Activated naive CD8-positive, alpha-beta T cell treated with anti-CD3 and anti-CD28 coated beads for 36 hours (primary cell): ENCODE results near the gene SESN2. TPM values are rescaled to one million over a fixed set of nuclear protein-coding genes. Genes with fewer than 3 reads are reported as not detected.
A peak's percentile ranks its signal among the peaks of the same experiment; 100 is the strongest.

Experiments used
- DNase-seq: peaks from one replicate; pipeline ENCODE4 v3.0.0; 2021
- H3K27ac Mint-ChIP-seq: one replicate; pipeline ENCODE4 v1.8.0; 2022; ENCODE audit warnings: mild to moderate bottlenecking, moderate library complexity, mixed read lengths
- H3K27me3 Mint-ChIP-seq: one replicate; pipeline ENCODE4 v1.8.0; 2022; ENCODE audit warnings: mild to moderate bottlenecking, mixed read lengths
- H3K36me3 Mint-ChIP-seq: one replicate; pipeline ENCODE4 v1.8.0; 2021; ENCODE audit warnings: mild to moderate bottlenecking, mixed read lengths
- H3K4me1 Mint-ChIP-seq: one replicate; pipeline ENCODE4 v1.8.0; 2021; ENCODE audit warnings: mixed read lengths
- H3K4me3 Mint-ChIP-seq: one replicate; pipeline ENCODE4 v1.8.0; 2022; ENCODE audit warnings: mild to moderate bottlenecking, moderate library complexity, mixed read lengths
- H3K9me3 Mint-ChIP-seq: one replicate; pipeline ENCODE4 v1.8.0; 2022; ENCODE audit warnings: mixed read lengths
- total RNA-seq, 2 experiments: library from RNA; stranded (reverse); gene quantifications; one replicate each; pipeline ENCODE4 v1.2.3, GENCODE V29; 2021

Gene SESN2
- total RNA-seq, 2 experiments from 2014 or later = 35.4 to 36.3 TPM

- no peaks in the 10 kb centered on the region for H3K27me3 Mint-ChIP-seq
- peak overlapping the region; percentile 60 for H3K4me3 Mint-ChIP-seq
- no peaks in the 10 kb centered on the region for H3K9me3 Mint-ChIP-seq
- no peak for DNase-seq
- H3K36me3 Mint-ChIP-seq = peaks cover 2% of the 10 kb centered on the region
- peaks cover 52% of the 10 kb centered on the region for H3K4me1 Mint-ChIP-seq
- H3K27ac Mint-ChIP-seq = peak overlapping the region; percentile 88
These were observed 14.6 kb upstream of the SESN2 start for GRCh38 chr1:28244549-28245251.

GRCh38 chr1:28246427-28246832, 12.9 kb upstream of the SESN2 start:
- Mint-ChIP-seq H3K27me3 (no peaks in the 10 kb centered on the region), H3K4me3 (peak overlapping the region; percentile 91), H3K9me3 (no peaks in the 10 kb centered on the region), H3K27ac (peak overlapping the region; percentile 100), H3K36me3 (peaks cover 2% of the 10 kb centered on the region), H3K4me1 (peaks cover 56% of the 10 kb centered on the region)
- DNase-seq = no peak

GRCh38 chr1:28247612-28248272, 11.6 kb upstream of the SESN2 start:
- no peaks in the 10 kb centered on the region for H3K27me3 Mint-ChIP-seq
- H3K4me1 Mint-ChIP-seq = peaks cover 55% of the 10 kb centered on the region
- H3K4me3 Mint-ChIP-seq = peak overlapping the region; percentile 91
- peak overlapping the region; percentile 100 for H3K27ac Mint-ChIP-seq
- no peaks in the 10 kb centered on the region for H3K9me3 Mint-ChIP-seq
- H3K36me3 Mint-ChIP-seq = peaks cover 2% of the 10 kb centered on the region
- DNase-seq = no peak

GRCh38 chr1:28248273-28249012, 10.9 kb upstream of the SESN2 start:
- no peaks in the 10 kb centered on the region for H3K27me3 Mint-ChIP-seq
- peaks cover 2% of the 10 kb centered on the region for H3K36me3 Mint-ChIP-seq
- H3K4me3 Mint-ChIP-seq = peak overlapping the region; percentile 91
- H3K9me3 Mint-ChIP-seq = no peaks in the 10 kb centered on the region
- peaks cover 51% of the 10 kb centered on the region for H3K4me1 Mint-ChIP-seq
- H3K27ac Mint-ChIP-seq = peak overlapping the region; percentile 100
- peak; percentile 77 for DNase-seq

GRCh38 chr1:28249013-28249865, 10.1 kb upstream of the SESN2 start:
- Mint-ChIP-seq H3K4me3 (peak overlapping the region; percentile 66), H3K27me3 (no peaks in the 10 kb centered on the region), H3K9me3 (no peaks in the 10 kb centered on the region), H3K4me1 (peaks cover 44% of the 10 kb centered on the region), H3K36me3 (no peaks in the 10 kb centered on the region), H3K27ac (peak overlapping the region; percentile 100)
- DNase-seq = peak; percentile 41

GRCh38 chr1:28249866-28250295, 9.4 kb upstream of the SESN2 start:
- H3K27me3 Mint-ChIP-seq = no peaks in the 10 kb centered on the region
- H3K36me3 Mint-ChIP-seq = no peaks in the 10 kb centered on the region
- no peak overlapping the region for H3K4me3 Mint-ChIP-seq
- no peaks in the 10 kb centered on the region for H3K9me3 Mint-ChIP-seq
- peaks cover 38% of the 10 kb centered on the region for H3K4me1 Mint-ChIP-seq
- DNase-seq = no peak
- peak overlapping the region; percentile 100 for H3K27ac Mint-ChIP-seq

- Mint-ChIP-seq H3K4me1 (peaks cover 25% of the 10 kb centered on the region), H3K9me3 (peaks cover 3% of the 10 kb centered on the region), H3K4me3 (no peak overlapping the region), H3K27me3 (no peaks in the 10 kb centered on the region), H3K36me3 (peaks cover 9% of the 10 kb centered on the region), H3K27ac (peak overlapping the region; percentile 31)
- DNase-seq = no peak
These were observed 3.0 kb upstream of the SESN2 start for GRCh38 chr1:28256197-28256827.

GRCh38 chr1:28257736-28258135, 1.6 kb upstream of the SESN2 start:
- H3K4me3 Mint-ChIP-seq = peak overlapping the region; percentile 77
- peak overlapping the region; percentile 34 for H3K27ac Mint-ChIP-seq
- H3K4me1 Mint-ChIP-seq = peaks cover 31% of the 10 kb centered on the region
- no peaks in the 10 kb centered on the region for H3K27me3 Mint-ChIP-seq
- no peak for DNase-seq
- peaks cover 3% of the 10 kb centered on the region for H3K9me3 Mint-ChIP-seq
- H3K36me3 Mint-ChIP-seq = peaks cover 9% of the 10 kb centered on the region

GRCh38 chr1:28258628-28259251, 578 bp upstream of the SESN2 start:
- peak overlapping the region; percentile 77 for H3K4me3 Mint-ChIP-seq
- no peaks in the 10 kb centered on the region for H3K27me3 Mint-ChIP-seq
- H3K36me3 Mint-ChIP-seq = peaks cover 10% of the 10 kb centered on the region
- peaks cover 3% of the 10 kb centered on the region for H3K9me3 Mint-ChIP-seq
- H3K27ac Mint-ChIP-seq = peak overlapping the region; percentile 97
- no peak for DNase-seq
- peaks cover 35% of the 10 kb centered on the region for H3K4me1 Mint-ChIP-seq

GRCh38 chr1:28259934-28260802, 850 bp downstream of the SESN2 start:
- H3K9me3 Mint-ChIP-seq = peaks cover 3% of the 10 kb centered on the region
- peaks cover 10% of the 10 kb centered on the region for H3K36me3 Mint-ChIP-seq
- DNase-seq = peak; percentile 47
- H3K27me3 Mint-ChIP-seq = no peaks in the 10 kb centered on the region
- peaks cover 35% of the 10 kb centered on the region for H3K4me1 Mint-ChIP-seq
- H3K4me3 Mint-ChIP-seq = peak overlapping the region; percentile 77
- peak overlapping the region; percentile 72 for H3K27ac Mint-ChIP-seq

- Mint-ChIP-seq H3K27ac (peak overlapping the region; percentile 72), H3K9me3 (peaks cover 3% of the 10 kb centered on the region), H3K4me3 (peak overlapping the region; percentile 77), H3K4me1 (peaks cover 35% of the 10 kb centered on the region), H3K27me3 (no peaks in the 10 kb centered on the region), H3K36me3 (peaks cover 10% of the 10 kb centered on the region)
- DNase-seq = no peak
These were observed 1.5 kb downstream of the SESN2 start for GRCh38 chr1:28260803-28261174.

GRCh38 chr1:28264897-28265296, 5.6 kb downstream of the SESN2 start:
- peaks cover 19% of the 10 kb centered on the region for H3K4me1 Mint-ChIP-seq
- no peaks in the 10 kb centered on the region for H3K9me3 Mint-ChIP-seq
- H3K27ac Mint-ChIP-seq = no peak overlapping the region
- peaks cover 5% of the 10 kb centered on the region for H3K36me3 Mint-ChIP-seq
- DNase-seq = no peak
- H3K4me3 Mint-ChIP-seq = no peak overlapping the region
- no peaks in the 10 kb centered on the region for H3K27me3 Mint-ChIP-seq

GRCh38 chr1:28265577-28265976, 6.3 kb downstream of the SESN2 start:
- Mint-ChIP-seq H3K4me3 (no peak overlapping the region), H3K27ac (no peak overlapping the region), H3K9me3 (no peaks in the 10 kb centered on the region), H3K27me3 (no peaks in the 10 kb centered on the region), H3K4me1 (peaks cover 19% of the 10 kb centered on the region), H3K36me3 (peaks cover 5% of the 10 kb centered on the region)
- no peak for DNase-seq
